Uterus (tissue), 4 donors: ENCODE data around the gene CD160. TPM values are rescaled to one million over a fixed set of nuclear protein-coding genes. Genes with fewer than 3 reads are reported as not detected.

Source experiments
- DNase-seq, 2 donors: peaks; one replicate each; pipeline ENCODE4 v3.0.0-alpha.2; 2019 to 2020
- H3K27ac ChIP-seq, 2 donors: fragments of 200-600 bp; sonication (generic); 1 replicate in 1 of 2; 2 replicates in 1 of 2; pipeline ENCODE4 v1.5.1; 2016 to 2018
- H3K27me3 ChIP-seq, 2 donors: fragments of 200-600 bp; sonication (generic); one replicate each; pipeline ENCODE4 v1.5.1; 2018 to 2019; ENCODE audit warnings: control low read depth in 1 of 2
- H3K36me3 ChIP-seq, 2 donors: fragments of 200-600 bp; sonication (generic); one replicate each; pipeline ENCODE4 v1.5.1; 2019; ENCODE audit warnings: control low read depth in 1 of 2
- H3K4me1 ChIP-seq, 2 donors: fragments of 200-600 bp; sonication (generic); one replicate each; pipeline ENCODE4 v1.5.1; 2018 to 2019; ENCODE audit warnings: control low read depth in 1 of 2
- H3K4me3 ChIP-seq, 2 donors: fragments of 200-600 bp; sonication (generic); 1 replicate in 1 of 2; 2 replicates in 1 of 2; pipeline ENCODE4 v1.5.1; 2018 to 2019; ENCODE audit warnings: mild to moderate bottlenecking in 1 of 2
- H3K9me3 ChIP-seq, 2 donors: fragments of 200-600 bp; sonication (generic); one replicate each; pipeline ENCODE4 v1.5.1; 2019; ENCODE audit warnings: control low read depth in 1 of 2
- POLR2A ChIP-seq, 2 donors: fragments of 450-650 bp; IDR thresholded peaks; one replicate each; pipeline ENCODE4 v1.6.1; 2016; ENCODE audit warnings: antibody characterized with exemption in 2 of 2, mild to moderate bottlenecking in 1 of 2, moderate library complexity in 1 of 2
- intact Hi-C: fragments of 100-400 bp; cut with DNase I; formaldehyde crosslinking; loops from one replicate; pipeline ENCODE4 v1.15.1; 2023; ENCODE audit warnings: low total_unique reads
- total RNA-seq, 4 donors: library from RNA; depleted of rRNA in 3 of 4; stranded (reverse); fragments of >200 nt in 3 of 4; gene quantifications; one replicate each; pipeline versions ENCODE4 v1.1.0 to v1.2.4, GENCODE V29; 2014 to 2023
- TF ChIP-seq, protein P1 (sequence below), 4 experiments: fragments of 200-600 bp in 2 of 4; fragments of 450-650 bp in 2 of 4; sonication (generic) in 2 of 4; IDR thresholded peaks; one replicate each; pipeline ENCODE4 v1.5.1; 2016 to 2019; ENCODE audit warnings: antibody characterized with exemption in 4 of 4, mild to moderate bottlenecking in 2 of 4, moderate library complexity in 1 of 4
- donor health status: DM: yes; HTN: yes; CAD: no.

Gene CD160
- total RNA-seq, 4 donors from 2014 or later, result 0.55 TPM; not detected in 3

DNA sequence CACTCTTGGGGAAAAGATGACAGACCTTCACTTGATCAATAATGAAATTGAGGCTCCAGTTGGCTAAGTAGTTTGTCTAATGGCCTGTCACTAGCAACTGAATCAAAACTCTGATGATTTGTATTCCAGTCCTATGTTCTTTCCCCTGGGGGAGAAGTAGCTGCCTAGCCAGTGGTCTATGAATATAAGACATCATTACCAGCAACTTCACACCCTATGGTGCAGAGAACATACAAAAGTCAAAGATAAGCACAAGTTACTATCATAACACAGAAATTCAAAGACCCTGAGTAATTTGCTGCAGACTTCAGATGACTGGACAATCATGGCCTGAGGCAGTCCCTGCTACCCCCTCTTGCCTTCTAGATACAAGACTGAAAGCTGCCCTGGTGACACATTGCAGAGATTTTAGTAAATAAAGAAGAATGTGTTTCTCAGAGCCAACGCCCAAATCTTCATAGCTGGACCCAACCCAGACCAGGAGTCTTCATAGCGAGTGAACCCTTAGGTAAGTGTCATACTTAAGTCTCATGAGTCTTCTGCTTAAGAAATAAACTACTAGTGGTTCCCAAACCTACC, 13.1 kb upstream of the CD160 start:
- no peak overlapping the region for H3K4me3 ChIP-seq
- H3K36me3 ChIP-seq, result no peaks in the 10 kb centered on the region
- intact Hi-C loops, result no loop called here
- no peaks in the 10 kb centered on the region for H3K27me3 ChIP-seq
- no peak overlapping the region for H3K27ac ChIP-seq
- TF ChIP-seq POLR2A (IDR thresholded peaks at IDR 0.05), result no peak
- TF ChIP-seq, protein P1, sequence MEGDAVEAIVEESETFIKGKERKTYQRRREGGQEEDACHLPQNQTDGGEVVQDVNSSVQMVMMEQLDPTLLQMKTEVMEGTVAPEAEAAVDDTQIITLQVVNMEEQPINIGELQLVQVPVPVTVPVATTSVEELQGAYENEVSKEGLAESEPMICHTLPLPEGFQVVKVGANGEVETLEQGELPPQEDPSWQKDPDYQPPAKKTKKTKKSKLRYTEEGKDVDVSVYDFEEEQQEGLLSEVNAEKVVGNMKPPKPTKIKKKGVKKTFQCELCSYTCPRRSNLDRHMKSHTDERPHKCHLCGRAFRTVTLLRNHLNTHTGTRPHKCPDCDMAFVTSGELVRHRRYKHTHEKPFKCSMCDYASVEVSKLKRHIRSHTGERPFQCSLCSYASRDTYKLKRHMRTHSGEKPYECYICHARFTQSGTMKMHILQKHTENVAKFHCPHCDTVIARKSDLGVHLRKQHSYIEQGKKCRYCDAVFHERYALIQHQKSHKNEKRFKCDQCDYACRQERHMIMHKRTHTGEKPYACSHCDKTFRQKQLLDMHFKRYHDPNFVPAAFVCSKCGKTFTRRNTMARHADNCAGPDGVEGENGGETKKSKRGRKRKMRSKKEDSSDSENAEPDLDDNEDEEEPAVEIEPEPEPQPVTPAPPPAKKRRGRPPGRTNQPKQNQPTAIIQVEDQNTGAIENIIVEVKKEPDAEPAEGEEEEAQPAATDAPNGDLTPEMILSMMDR (IDR thresholded peaks at IDR 0.05), result no peak
- H3K4me1 ChIP-seq, result no peaks in the 10 kb centered on the region
- no peak for DNase-seq
- H3K9me3 ChIP-seq, result no peaks in the 10 kb centered on the region

DNA sequence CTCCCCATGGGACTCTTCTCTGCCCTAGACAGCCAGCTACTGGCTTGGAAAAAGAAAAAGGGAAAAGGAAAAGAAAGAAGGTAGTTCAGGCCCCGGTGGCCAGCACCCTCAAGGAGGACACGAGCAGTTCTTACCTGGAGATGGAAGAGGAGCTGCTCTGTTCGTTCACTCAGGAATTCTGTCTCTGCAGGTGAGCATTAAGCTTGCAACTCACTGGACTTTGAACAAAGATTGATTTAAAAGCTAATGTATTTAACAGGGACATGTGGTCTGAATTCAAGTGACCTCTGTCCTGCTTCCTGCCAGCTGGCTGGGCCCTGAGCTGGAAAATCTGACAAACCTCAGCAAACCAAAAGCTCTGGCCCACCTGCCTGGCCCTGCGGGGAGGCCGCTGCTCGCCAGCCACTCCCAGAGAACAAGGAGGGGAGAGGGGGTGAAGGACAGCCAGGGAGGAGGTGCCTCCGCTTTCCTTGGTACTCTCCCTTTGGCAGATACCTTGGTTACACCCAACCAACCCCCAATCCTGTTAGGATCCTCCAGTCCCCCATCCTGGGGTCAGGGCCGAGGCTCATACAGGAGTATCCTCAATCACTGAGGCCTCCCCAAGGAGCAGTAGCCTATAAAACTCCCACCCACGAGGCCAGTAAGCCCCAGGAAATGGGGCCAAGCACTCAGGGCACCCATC, 12.0 kb upstream of the CD160 start, which contains the start of gene PDZK1:
TSS of gene PDZK1 (minus strand) at position 186 of the 685 bp plus-strand sequence. CDS start 19,347 bp downstream, outside the sequence.
- intact Hi-C loops, result no loop called here
- no peaks in the 10 kb centered on the region for H3K4me1 ChIP-seq
- H3K27me3 ChIP-seq, result no peaks in the 10 kb centered on the region
- H3K36me3 ChIP-seq, result no peaks in the 10 kb centered on the region
- TF ChIP-seq, protein P1 (IDR thresholded peaks at IDR 0.05), result no peak
- TF ChIP-seq POLR2A (IDR thresholded peaks at IDR 0.05), result no peak
- no peak within 1 kb of the TSS for H3K27ac ChIP-seq
- H3K4me3 ChIP-seq, result no peak within 1 kb of the TSS
- DNase-seq, result no peak
- no peaks in the 10 kb centered on the region for H3K9me3 ChIP-seq

DNA sequence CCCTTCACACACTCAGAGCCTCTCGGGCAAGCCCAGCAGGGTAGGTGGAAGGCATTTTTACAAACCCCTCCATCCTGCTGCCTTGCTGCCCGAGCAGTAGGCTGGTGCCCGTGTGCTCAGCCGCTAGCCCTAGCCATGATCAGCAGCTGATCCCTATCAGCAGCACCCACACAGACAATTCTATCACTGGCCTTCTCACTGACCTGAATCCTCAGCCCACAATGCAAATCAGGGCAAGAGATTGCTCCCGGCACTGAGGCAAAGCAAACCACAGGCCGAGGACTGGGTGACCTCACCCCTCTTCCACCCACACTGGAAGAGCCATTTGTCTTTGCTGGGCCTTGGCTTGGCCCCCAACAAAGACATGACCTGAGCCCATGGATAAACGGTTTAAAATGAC, 11.2 kb upstream of the CD160 start:
- TF ChIP-seq, protein P1 (IDR thresholded peaks at IDR 0.05), result no peak
- no peak for TF ChIP-seq POLR2A (IDR thresholded peaks at IDR 0.05)
- Histone ChIP-seq H3K4me3 (no peak overlapping the region), H3K27me3 (no peaks in the 10 kb centered on the region), H3K9me3 (no peaks in the 10 kb centered on the region), H3K36me3 (no peaks in the 10 kb centered on the region), H3K27ac (no peak overlapping the region), H3K4me1 (no peaks in the 10 kb centered on the region)
- intact Hi-C loops, result no loop called here
- no peak for DNase-seq

DNA sequence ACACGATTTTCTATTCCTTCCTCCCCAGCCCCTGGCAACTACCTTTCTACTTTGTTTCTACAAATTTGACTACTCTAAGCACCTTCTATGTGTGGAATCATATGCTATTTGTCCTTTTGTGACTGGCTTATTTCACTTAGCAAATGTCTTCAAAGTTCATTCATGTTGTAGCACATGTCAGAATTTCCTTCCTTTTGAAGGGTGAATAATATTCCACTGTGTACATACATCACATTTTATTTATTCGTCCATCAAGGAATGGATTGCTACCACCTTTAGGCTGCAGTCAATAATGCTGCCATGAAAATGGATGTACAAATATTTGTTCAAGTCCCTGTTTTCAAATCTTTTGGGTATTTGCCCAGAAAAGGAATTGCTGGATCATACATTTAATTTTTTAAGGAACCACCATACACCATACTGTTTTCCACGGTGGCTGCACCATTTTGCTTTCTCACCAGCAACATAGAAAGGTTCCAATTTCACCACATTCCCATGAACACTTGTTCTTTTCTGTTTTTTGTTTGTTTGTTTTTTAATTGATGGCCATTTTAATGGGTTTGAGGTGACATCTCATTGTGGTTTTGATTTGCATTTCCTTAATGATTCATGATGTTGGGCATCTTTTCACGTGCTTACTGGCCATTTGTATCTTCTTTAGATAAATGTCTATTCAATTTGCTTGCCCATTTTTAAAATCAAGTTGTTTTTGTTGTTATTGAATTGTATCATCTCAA, 8.8 kb upstream of the CD160 start:
- Histone ChIP-seq H3K9me3 (no peaks in the 10 kb centered on the region), H3K4me1 (no peaks in the 10 kb centered on the region), H3K4me3 (no peak overlapping the region), H3K27ac (no peak overlapping the region), H3K36me3 (no peaks in the 10 kb centered on the region), H3K27me3 (no peaks in the 10 kb centered on the region)
- no peak for TF ChIP-seq POLR2A (IDR thresholded peaks at IDR 0.05)
- TF ChIP-seq, protein P1 (IDR thresholded peaks at IDR 0.05), result no peak
- DNase-seq, result no peak
- intact Hi-C loops, result no loop called here

DNA sequence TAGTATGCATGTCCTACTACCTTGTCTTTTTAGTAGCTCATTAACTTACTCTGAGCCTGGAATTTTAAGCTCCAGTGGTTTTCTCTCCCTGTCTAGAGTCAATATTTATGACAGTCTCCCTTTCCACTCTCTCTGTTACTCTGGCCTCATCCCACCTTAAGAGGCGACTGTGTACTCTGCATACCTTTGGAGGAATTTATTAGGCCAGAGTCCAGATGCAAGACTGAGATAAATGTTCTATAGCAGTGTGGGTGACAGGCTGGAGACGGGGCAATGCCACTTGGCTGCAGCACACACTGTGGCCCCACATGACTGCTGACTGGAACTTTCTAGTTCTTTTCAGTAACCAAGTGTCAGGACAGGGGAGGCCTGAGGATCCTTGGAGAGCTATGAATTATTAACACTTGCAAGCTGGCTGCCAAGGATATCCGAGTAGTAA, 8.1 kb upstream of the CD160 start:
- no peak for DNase-seq
- H3K4me1 ChIP-seq, result no peaks in the 10 kb centered on the region
- H3K27ac ChIP-seq, result no peak overlapping the region
- no peaks in the 10 kb centered on the region for H3K9me3 ChIP-seq
- H3K27me3 ChIP-seq, result no peaks in the 10 kb centered on the region
- TF ChIP-seq, protein P1 (IDR thresholded peaks at IDR 0.05), result no peak
- no peak for TF ChIP-seq POLR2A (IDR thresholded peaks at IDR 0.05)
- H3K36me3 ChIP-seq, result no peaks in the 10 kb centered on the region
- intact Hi-C loops, result no loop called here
- no peak overlapping the region for H3K4me3 ChIP-seq
